Gastrocnemius medialis (tissue), 4 donors: ENCODE measurements around the gene ALS2CL.

Experiments used
- CTCF ChIP-seq, 5 experiments: fragments of 450-650 bp in 3 of 5; fragments of 200-600 bp in 2 of 5; sonication (generic) in 2 of 5; IDR thresholded peaks in 4 of 5; conservative IDR thresholded peaks in 1 of 5; 1 replicate in 4 of 5; 2 replicates in 1 of 5; pipeline ENCODE4 v1.5.1; 2016 to 2019; ENCODE audit warnings: antibody characterized with exemption in 5 of 5, mild to moderate bottlenecking in 3 of 5, moderate library complexity in 3 of 5
- POLR2A ChIP-seq, 2 donors: fragments of 450-650 bp; IDR thresholded peaks; one replicate each; pipeline ENCODE4 v1.6.1; 2017; ENCODE audit warnings: antibody characterized with exemption in 2 of 2, mild to moderate bottlenecking in 2 of 2, moderate library complexity in 2 of 2

- no peak for TF ChIP-seq CTCF (IDR thresholded peaks at IDR 0.05 in 4 of 5, conservative IDR thresholded peaks at IDR 0.05 in 1 of 5)
- TF ChIP-seq POLR2A (IDR thresholded peaks at IDR 0.05) = no peak
Observed at GRCh38 chr3:46673151-46674030, 20.1 kb downstream of the ALS2CL start.
